ENCODE data around the gene APRT. TPM values are rescaled to one million over a fixed set of nuclear protein-coding genes. Genes with fewer than 3 reads are reported as not detected.
"Not testable (repeated sequence)": the region's sequence is repeated elsewhere in the genome, so short reads cannot be mapped to it uniquely, and the experiment has no call there.

APRT gene
- polyA plus RNA-seq, 3 donors from 2014 or later, result 432 to 476 (median 450) TPM

DNA sequence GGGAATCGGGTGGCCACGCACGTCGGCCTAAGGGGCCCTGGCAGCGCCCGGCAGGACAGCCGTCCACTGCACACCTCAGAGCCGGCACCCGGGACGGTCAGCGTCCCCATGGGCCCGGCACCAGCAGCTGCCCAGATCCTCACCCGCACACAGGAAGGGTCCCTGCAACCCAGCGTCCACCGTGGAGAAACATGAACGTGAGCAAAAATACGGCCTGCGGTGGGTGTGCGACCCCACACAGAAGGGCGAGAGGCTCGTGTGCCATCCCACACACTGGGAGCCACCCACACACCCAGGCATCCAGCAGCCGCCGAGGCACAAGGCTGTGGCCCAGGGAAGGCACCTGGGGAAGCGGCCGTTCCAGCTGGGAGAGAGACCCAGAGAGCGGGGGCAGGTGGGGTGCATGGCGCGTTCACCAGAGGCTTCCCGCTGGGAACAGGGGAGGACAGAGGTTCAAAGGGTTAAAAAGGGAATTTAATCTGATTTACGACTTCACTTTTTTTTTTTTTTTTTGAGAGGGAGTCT lies 33.1 kb downstream of the APRT start:
- DNase-seq, result no peak
- no peaks in the 10 kb centered on the region for H3K36me3 Mint-ChIP-seq
- H3K4me3 Mint-ChIP-seq, result no peak overlapping the region
- no peak overlapping the region for H3K27ac Mint-ChIP-seq
- H3K9me3 Mint-ChIP-seq, result no peaks in the 10 kb centered on the region
- peaks cover 56 to 65% of the 10 kb centered on the region in 2 donors for H3K4me1 Mint-ChIP-seq
- H3K27me3 Mint-ChIP-seq (ENCODE audit: low read depth in 3 of 3), result peaks cover 0 to 3% (median 2%) of the 10 kb centered on the region in 3 donors

DNA sequence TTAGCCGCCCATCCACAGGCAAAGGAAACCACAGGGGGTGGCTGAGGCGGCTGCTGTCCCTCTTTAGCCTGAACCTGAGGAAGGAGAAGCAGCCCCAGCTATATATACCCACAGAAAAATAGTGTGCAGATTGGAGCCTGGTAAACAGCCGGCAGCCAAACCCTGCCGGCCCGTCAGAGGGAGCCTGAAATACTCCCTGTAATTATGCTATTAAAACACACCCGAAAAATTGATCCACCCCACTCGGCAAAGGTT lies 33.5 kb downstream of the APRT start:
- no peak for DNase-seq

DNA sequence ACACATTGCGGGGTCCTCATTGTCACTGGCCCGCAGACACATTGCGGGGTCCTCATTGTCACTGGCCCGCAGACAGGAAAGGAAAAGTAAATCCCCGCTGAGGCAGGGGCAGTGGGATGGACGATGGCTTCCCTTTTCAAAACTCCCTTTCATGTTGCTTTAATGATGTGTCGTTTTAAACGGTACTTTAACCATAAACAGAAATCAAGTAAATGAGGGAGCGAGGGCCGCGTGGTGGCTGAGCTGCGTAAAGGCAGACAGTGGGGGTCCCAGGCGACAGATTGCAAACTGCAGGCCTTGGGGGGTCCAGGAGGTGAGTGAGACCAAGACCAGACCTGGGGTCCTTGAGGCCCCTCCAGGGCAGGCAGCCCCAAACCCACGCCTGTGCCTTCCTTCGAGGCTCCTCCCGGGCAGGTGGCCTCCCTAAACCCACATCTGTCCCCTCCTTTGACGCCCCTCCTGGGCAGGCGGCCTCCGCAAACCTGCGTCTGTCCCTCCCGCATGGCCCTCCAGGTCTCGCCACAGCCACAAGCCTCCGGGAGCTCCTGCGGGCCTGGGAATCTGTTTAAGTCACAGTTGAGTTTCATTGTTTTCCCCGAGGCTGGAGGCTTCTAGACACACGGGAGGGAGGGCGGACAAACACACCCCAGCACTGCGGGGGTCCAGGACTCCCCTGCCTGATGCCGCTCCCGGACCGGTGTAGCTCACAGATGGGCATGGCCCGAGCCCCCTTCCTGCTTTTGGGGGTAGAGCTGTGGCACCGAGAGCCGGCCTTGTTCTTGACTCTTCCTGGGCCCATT lies 34.1 kb downstream of the APRT start:
- Mint-ChIP-seq H3K9me3 (no peaks in the 10 kb centered on the region), H3K36me3 (no peaks in the 10 kb centered on the region), H3K27me3 (ENCODE audit: low read depth in 3 of 3) (peaks cover 0 to 3% (median 0%) of the 10 kb centered on the region in 3 donors), H3K4me1 (peaks cover 47 to 56% of the 10 kb centered on the region in 2 donors), H3K4me3 (peak overlapping the region in 2 of 5 donors; percentile 13 to 33), H3K27ac (peak overlapping the region in 4 of 6 donors; percentile 17 to 66 (median 39))
- DNase-seq, result no peak

More for the DNA sequence above, 33.5 kb downstream of the APRT start:
- peak overlapping the region in 1 of 5 donors; percentile 13 for H3K4me3 Mint-ChIP-seq
- peaks cover 0 to 3% (median 0%) of the 10 kb centered on the region in 3 donors for H3K27me3 Mint-ChIP-seq (ENCODE audit: low read depth in 3 of 3)
- no peaks in the 10 kb centered on the region for H3K36me3 Mint-ChIP-seq
- H3K9me3 Mint-ChIP-seq, result no peaks in the 10 kb centered on the region
- peaks cover 52 to 61% of the 10 kb centered on the region in 2 donors for H3K4me1 Mint-ChIP-seq
- peak overlapping the region in 3 of 6 donors; percentile 17 to 66 (median 57) for H3K27ac Mint-ChIP-seq

DNA sequence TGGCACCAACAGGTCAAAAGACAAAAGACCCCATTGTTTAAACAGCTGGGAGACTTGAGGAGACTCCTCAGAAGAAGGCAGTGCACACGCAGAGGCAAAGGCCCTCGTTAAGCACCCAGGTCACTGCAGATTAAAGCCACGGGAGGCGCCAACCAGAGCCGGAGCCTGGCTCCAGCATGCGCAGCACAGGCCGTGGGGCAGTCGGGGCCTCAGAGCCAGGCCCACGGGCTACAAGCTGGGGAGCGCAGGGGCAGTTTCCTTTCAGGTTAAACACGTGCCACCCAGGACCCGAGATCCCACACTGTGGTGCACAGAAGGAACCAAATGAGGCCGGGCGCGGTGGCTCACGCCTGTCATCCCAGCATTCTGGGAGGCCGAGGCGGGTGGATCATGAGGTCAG lies 35.9 kb downstream of the APRT start:
- Mint-ChIP-seq H3K27me3 (ENCODE audit: low read depth in 3 of 3) (peaks cover 0 to 3% (median 3%) of the 10 kb centered on the region in 3 donors), H3K9me3 (no peaks in the 10 kb centered on the region), H3K4me3 (no peak overlapping the region), H3K4me1 (peaks cover 34 to 43% of the 10 kb centered on the region in 2 donors), H3K27ac (no peak overlapping the region), H3K36me3 (no peaks in the 10 kb centered on the region)
- no peak for DNase-seq

DNA sequence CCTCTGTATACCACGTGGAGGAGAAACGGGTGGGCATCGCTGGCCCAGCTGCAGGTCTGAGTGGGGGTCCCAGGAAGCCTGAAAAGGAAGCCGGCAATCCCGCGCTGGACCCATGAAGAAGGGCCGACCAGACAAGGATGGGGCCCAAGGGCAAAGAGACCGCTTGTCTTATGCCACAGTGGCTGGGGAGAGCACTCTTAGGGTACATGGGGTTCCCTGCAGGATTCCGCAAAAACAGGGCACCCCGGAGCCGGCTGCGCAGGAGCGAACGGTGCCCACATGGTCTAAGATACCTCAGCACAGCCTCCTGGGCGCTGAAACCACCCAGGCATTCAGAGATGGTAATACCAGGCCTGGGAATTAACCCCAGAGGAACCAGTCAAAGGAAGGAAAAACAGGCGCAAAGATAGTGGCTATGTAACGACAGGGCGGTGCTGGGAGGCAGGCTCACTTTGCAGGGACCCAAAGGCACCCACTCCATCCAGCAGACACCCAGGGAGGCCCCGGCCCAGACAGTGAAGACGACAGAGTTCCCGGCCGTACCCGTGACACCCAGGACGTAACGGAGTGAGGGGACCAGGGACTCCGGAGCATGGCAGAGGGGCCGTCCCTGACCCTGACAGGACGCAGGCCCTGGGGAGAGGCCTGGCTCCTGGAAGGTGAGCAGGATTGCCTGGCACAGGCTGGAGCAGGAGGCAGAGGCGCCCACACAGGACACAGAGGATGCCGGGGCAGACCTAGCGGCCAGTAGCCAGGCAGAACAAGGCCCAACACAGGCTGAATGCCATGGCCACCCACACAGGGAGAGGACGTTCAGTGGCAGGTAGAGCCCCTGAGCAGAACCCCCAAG lies 37.0 kb downstream of the APRT start:
- H3K4me3 Mint-ChIP-seq, result peak overlapping the region in 1 of 5 donors; percentile 11
- no peaks in the 10 kb centered on the region for H3K36me3 Mint-ChIP-seq

DNA sequence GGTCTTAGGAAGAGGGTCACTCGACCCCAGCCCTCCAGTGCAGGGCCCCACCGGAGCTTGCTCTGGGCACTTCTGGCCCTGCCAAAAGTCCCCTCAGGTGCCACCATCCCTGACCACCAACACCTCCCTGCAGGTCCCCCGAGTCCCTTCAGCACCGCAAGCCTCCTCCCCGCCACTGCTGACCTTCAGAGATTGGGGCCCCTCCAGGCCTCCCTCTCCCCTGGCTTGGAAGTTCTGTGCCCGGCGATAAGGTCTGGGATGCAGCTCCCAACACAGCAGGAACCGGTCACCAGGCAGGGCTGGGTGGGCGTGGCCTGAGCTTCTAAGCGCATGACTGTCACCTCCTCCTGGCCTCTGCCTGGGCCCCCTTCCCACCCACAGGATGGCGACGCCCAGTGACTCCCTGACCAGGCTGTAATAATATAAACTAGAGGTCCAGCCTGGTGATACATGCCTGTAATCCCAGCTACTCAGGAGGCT lies 37.9 kb downstream of the APRT start:
- Mint-ChIP-seq H3K4me1 (peaks cover 38 to 43% of the 10 kb centered on the region in 2 donors), H3K36me3 (no peaks in the 10 kb centered on the region), H3K27ac (peak overlapping the region in 1 of 6 donors; percentile 22), H3K4me3 (no peak overlapping the region), H3K9me3 (no peaks in the 10 kb centered on the region), H3K27me3 (ENCODE audit: low read depth in 3 of 3) (peaks cover 0 to 3% (median 2%) of the 10 kb centered on the region in 3 donors)
- no peak for DNase-seq

More for the DNA sequence above, 37.0 kb downstream of the APRT start:
- Mint-ChIP-seq H3K4me1 (peaks cover 32 to 40% of the 10 kb centered on the region in 2 donors), H3K27me3 (ENCODE audit: low read depth in 3 of 3) (peaks cover 0 to 3% (median 2%) of the 10 kb centered on the region in 3 donors), H3K9me3 (no peaks in the 10 kb centered on the region), H3K27ac (no peak overlapping the region)
- no peak for DNase-seq

DNA sequence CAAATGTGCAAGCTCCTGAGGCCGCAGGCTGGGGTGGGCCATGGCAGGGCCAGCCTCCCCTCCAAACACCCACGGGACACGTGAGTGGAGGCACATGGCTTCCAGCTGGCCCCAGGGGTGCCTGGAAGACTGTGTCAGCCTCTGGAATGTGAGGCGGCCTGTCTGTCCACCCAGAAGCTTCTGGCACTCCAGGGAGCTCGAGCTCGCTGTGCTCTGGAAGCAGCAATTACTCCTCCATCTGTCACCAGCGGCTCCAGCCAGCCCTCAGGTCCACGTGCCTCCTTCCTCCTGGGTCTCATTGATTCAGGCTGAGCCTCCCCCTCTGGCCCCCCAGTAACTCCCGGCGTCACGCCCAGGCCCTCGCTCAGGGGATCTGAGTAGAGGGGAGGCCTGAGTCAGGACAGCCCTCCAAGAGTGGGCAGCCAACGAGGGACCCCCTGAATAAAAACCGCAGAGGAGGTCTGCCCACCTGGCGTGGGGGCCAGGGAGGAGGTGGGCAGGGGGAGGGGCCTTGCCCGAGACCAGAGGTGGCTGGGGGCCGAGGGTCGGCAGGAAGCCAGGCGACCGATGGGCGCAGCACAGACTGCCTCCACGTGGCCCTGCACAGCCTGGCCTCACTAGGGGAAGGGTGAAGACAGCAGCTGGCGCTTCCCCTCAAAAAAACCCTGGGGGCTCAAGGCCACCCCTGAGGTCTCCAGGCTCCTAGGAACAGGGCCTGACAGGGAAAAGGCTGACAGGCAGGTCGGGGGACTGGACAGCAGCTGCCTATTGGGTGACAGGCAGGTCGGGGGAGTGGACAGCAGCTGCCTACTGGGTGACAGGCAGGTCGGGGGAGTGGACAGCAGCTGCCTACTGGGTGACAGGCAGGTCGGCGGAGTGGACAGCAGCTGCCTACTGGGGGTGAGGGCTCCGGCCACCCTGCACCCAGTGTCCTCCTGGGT lies 38.6 kb downstream of the APRT start:
- H3K27me3 Mint-ChIP-seq (ENCODE audit: low read depth in 3 of 3), result peaks cover 0 to 3% (median 0%) of the 10 kb centered on the region in 3 donors
- peak overlapping the region in 1 of 6 donors; percentile 42 for H3K27ac Mint-ChIP-seq
- H3K9me3 Mint-ChIP-seq, result no peaks in the 10 kb centered on the region

DNA sequence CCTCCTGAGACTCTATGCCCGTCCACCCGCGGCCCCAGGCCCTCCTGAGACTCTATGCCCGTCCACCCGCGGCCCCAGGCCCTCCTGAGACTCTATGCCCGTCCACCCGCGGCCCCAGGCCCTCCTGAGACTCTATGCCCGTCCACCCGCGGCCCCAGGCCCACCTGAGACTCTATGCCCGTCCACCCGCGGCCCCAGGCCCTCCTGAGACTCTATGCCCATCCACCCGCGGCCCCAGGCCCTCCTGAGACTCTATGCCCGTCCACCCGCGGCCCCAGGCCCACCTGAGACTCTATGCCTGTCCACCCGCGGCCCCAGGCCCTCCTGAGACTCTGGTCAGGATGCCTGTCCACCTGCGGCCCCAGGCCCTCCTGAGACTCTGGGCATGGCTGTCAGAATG lies 39.9 kb downstream of the APRT start:
- H3K4me3 Mint-ChIP-seq; H3K9me3 Mint-ChIP-seq; H3K36me3 Mint-ChIP-seq; H3K27me3 Mint-ChIP-seq (ENCODE audit: low read depth in 3 of 3); DNase-seq: not testable (repeated sequence)
- Mint-ChIP-seq H3K4me1 (peaks cover 31 to 40% of the 10 kb centered on the region in 2 donors), H3K27ac (peak overlapping the region in 1 of 6 donors; percentile 40)

More for the DNA sequence above, 38.6 kb downstream of the APRT start:
- Mint-ChIP-seq H3K4me1 (peaks cover 35 to 39% of the 10 kb centered on the region in 2 donors), H3K4me3 (no peak overlapping the region), H3K36me3 (no peaks in the 10 kb centered on the region)
- DNase-seq, result no peak

DNA sequence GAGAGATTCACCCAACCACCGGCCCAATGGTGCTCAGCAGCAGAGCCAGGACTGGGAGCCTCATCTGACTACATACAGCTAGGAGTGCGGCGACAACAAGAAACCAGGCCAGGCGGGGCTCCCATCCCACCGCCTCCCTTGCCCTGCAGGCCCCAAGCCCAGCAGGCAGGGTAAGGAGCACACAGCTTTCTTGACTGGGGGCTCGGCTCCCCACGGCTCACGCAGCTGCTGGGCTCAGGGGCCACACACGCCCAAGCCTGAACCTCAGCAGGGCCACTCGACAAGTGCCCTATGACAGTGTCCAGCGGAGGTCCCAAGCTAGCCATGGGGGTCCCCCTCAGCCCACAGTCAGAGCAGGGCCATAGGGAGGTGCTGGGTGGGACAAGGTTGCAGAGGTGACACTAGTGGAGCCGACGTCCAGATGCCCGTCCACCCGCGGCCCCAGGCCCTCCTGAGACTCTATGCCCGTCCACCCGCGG lies 40.4 kb downstream of the APRT start:
- DNase-seq, result no peak
- H3K4me3 Mint-ChIP-seq, result peak overlapping the region; percentile 28 to 68 (median 51)
- H3K27ac Mint-ChIP-seq, result peak overlapping the region; percentile 86 to 96 (median 92)
- no peaks in the 10 kb centered on the region for H3K9me3 Mint-ChIP-seq
- peaks cover 0 to 3% (median 0%) of the 10 kb centered on the region in 3 donors for H3K27me3 Mint-ChIP-seq (ENCODE audit: low read depth in 3 of 3)
- H3K4me1 Mint-ChIP-seq, result peaks cover 32 to 39% of the 10 kb centered on the region in 2 donors
- H3K36me3 Mint-ChIP-seq, result no peaks in the 10 kb centered on the region

DNA sequence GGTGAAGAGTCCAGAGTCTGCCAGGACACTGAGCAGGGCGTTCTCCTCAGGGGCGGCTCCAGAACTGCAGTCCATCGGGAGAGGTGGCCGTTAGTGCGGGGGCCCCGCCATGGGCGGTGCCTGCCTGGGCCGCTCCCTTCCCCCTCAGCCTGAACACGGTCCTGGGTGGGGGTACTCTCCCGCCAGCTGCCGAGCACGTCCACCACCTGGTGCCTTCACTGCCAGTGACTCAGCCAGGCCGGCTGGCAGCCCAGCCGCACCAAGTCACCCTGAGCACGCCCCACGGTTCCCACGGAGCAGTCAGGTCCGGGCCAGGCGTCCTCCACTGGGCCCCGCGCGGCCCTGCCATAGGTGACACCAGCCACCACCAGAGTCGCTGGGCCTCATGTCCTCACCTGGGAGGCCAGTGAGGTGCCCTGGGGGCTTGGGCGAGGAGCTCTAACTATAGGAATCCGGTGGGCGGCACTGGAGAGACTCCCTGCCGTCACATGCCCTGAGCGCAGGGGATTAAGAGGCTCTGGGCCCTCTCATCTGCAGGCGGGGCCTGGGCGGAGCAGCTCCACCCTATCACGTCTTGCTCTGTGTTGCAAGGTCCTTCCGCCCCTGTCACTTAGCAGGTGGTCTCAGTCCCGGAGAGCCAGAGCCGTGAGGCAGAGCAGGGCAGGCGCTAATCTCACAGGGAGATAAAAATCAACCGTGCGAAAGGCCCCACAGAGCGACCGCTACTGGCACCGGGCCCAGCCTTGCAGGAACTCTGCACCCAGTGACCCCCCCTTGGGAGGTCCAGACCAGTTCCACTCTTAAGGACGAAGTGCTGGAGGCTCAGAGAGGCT lies 41.1 kb downstream of the APRT start:
- no peaks in the 10 kb centered on the region for H3K9me3 Mint-ChIP-seq
- peak; percentile 84 for DNase-seq
- H3K4me1 Mint-ChIP-seq, result peaks cover 38 to 45% of the 10 kb centered on the region in 2 donors
- peaks cover 0 to 8% (median 6%) of the 10 kb centered on the region in 3 donors for H3K27me3 Mint-ChIP-seq (ENCODE audit: low read depth in 3 of 3)
- H3K36me3 Mint-ChIP-seq, result no peaks in the 10 kb centered on the region
- H3K27ac Mint-ChIP-seq, result peak overlapping the region; percentile 86 to 96 (median 92)
- peak overlapping the region; percentile 28 to 68 (median 51) for H3K4me3 Mint-ChIP-seq

DNA sequence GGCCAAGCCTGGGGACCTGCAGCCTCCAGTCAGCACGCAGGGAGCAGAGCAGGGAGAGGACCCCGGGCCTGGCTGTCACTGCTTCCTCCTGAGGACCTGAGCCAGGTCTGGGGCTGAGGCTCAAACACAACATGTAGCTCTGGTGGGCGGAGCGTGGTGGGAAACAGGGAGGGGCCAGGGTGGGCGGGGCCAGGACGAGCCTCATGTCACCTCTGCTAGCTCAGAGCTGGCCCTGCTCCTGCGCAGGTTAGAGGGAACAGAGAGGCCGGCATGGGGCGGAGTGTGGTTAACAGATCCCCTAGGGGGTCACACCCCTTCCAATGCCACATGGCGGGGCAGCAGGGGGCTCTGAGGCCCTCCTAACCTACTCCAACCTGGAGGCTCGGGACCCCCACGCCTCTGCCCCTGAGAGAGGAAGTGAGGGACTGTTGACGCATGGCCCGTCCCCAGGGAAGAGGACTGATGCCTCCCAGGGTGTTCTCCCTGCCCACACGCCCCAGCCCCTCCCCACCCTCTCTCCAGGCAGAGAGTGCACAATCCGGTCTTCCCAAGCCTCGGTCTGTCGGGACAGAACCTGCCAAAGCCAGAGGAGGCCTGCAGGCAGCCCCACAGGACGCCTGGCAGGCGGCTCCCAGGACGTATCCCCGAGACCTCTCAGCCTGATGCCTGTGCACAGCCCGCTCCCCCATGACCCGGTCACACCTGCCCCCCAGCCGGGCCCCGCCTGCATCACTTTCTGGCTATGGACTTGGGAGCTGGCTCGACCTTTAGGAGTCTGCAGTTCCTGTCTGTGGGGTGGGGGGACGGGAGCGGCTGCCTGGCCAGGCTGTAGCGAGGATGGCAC lies 41.9 kb downstream of the APRT start:
- peak overlapping the region in 5 of 6 donors; percentile 6 to 95 (median 57) for H3K27ac Mint-ChIP-seq

More for the DNA sequence above, 41.9 kb downstream of the APRT start:
- Mint-ChIP-seq H3K4me1 (peaks cover 45 to 52% of the 10 kb centered on the region in 2 donors), H3K27me3 (ENCODE audit: low read depth in 3 of 3) (peaks cover 0 to 8% (median 6%) of the 10 kb centered on the region in 3 donors), H3K36me3 (no peaks in the 10 kb centered on the region), H3K4me3 (peak overlapping the region in 3 of 5 donors; percentile 22 to 63 (median 51)), H3K9me3 (no peaks in the 10 kb centered on the region)
- no peak for DNase-seq

Measured in immature natural killer cell (primary cell).